Fibroblast of lung (primary cell): ENCODE data around the gene KCMF1. TPM values are rescaled to one million over a fixed set of nuclear protein-coding genes. Genes with fewer than 3 reads are reported as not detected.

ENCODE experiments used
- DNase-seq, 2 donors: peaks; one replicate each; pipeline versions ENCODE4 v3.0.0 to v3.0.0-alpha.2; 2010; ENCODE audit warnings: low read depth in 2 of 2
- H2AFZ ChIP-seq: 2 replicates; pipeline ENCODE4 v1.5.1; 2012; ENCODE audit warnings: low read length, control low read depth, inconsistent platforms
- H3K27ac ChIP-seq: 2 replicates; pipeline ENCODE4 v1.5.1; 2011; ENCODE audit warnings: low read length, control low read depth; ENCODE audit not compliant: insufficient read depth
- H3K27me3 ChIP-seq: 2 replicates; pipeline ENCODE4 v1.5.1; 2011; ENCODE audit warnings: mild to moderate bottlenecking, low read length; ENCODE audit not compliant: control insufficient read depth, insufficient read depth
- H3K36me3 ChIP-seq: 2 replicates; pipeline ENCODE4 v1.5.1; 2011; ENCODE audit warnings: low read length; ENCODE audit not compliant: control insufficient read depth, insufficient read depth
- H3K4me1 ChIP-seq: 2 replicates; pipeline ENCODE4 v1.5.1; 2011; ENCODE audit warnings: low read length; ENCODE audit not compliant: control insufficient read depth, insufficient read depth; ENCODE audit errors: extremely low read depth
- H3K4me2 ChIP-seq: 2 replicates; pipeline ENCODE4 v1.5.1; 2011; ENCODE audit warnings: low read length, control low read depth; ENCODE audit not compliant: insufficient read depth; ENCODE audit errors: extremely low read depth
- H3K4me3 ChIP-seq, 4 experiments: fragments of 200-600 bp in 1 of 4; sonication (generic) in 1 of 4; replicated peaks in 1 of 4; 2 replicates each; pipeline ENCODE4 v1.5.1; 2011 to 2016; ENCODE audit warnings: low read length in 4 of 4, low read depth in 3 of 4, mild to moderate bottlenecking in 3 of 4, control low read depth in 2 of 4, inconsistent platforms in 1 of 4, mixed read lengths in 1 of 4; ENCODE audit not compliant: insufficient read depth in 1 of 4; ENCODE audit errors: control extremely low read depth in 1 of 4
- H3K79me2 ChIP-seq: 2 replicates; pipeline ENCODE4 v1.5.1; 2012; ENCODE audit warnings: mild to moderate bottlenecking, low read length, inconsistent platforms; ENCODE audit not compliant: control insufficient read depth, insufficient read depth
- H3K9ac ChIP-seq: 2 replicates; pipeline ENCODE4 v1.5.1; 2011; ENCODE audit warnings: mild to moderate bottlenecking, low read length, control low read depth; ENCODE audit not compliant: insufficient read depth
- H3K9me3 ChIP-seq: 2 replicates; pipeline ENCODE4 v1.5.1; 2012; ENCODE audit warnings: low read depth, low read length; ENCODE audit not compliant: control insufficient read depth, insufficient read depth
- H4K20me1 ChIP-seq: 2 replicates; pipeline ENCODE4 v1.5.1; 2011; ENCODE audit warnings: low read length; ENCODE audit not compliant: control insufficient read depth, insufficient read depth; ENCODE audit errors: extremely low read depth
- EZH2 ChIP-seq: IDR thresholded peaks from 2 replicates; pipeline ENCODE4 v1.5.1; 2012; ENCODE audit warnings: low read length, control low read depth, mild to moderate bottlenecking; ENCODE audit errors: missing control alignments
- polyA plus RNA-seq, 2 donors: library from polyadenylated mRNA; depleted of rRNA in 1 of 2; stranded (reverse) in 1 of 2; unstranded in 1 of 2; fragments of >200 nt; gene quantifications; 2 replicates each; pipeline ENCODE4 v1.2.1, GENCODE V29; 2011 to 2012; ENCODE audit warnings: missing spikeins in 1 of 2
- total RNA-seq: library from RNA; depleted of rRNA; stranded (reverse); fragments of >200 nt; gene quantifications from 2 replicates; pipeline ENCODE4 v1.2.1, GENCODE V29; 2014
- TF ChIP-seq, protein P1 (sequence below), 2 donors: IDR thresholded peaks in 1 of 2; conservative IDR thresholded peaks in 1 of 2; 1 replicate in 1 of 2; 2 replicates in 1 of 2; pipeline ENCODE4 v1.5.1; 2011 to 2012; ENCODE audit warnings: low read length in 2 of 2, control low read depth in 1 of 2, inconsistent platforms in 1 of 2, low read depth in 1 of 2, mild to moderate bottlenecking in 1 of 2

Gene KCMF1
- total and polyA plus RNA-seq, 2 donors (not counting 1 experiment from before 2014, with no cell fraction given): 61.8 to 120 TPM

DNA sequence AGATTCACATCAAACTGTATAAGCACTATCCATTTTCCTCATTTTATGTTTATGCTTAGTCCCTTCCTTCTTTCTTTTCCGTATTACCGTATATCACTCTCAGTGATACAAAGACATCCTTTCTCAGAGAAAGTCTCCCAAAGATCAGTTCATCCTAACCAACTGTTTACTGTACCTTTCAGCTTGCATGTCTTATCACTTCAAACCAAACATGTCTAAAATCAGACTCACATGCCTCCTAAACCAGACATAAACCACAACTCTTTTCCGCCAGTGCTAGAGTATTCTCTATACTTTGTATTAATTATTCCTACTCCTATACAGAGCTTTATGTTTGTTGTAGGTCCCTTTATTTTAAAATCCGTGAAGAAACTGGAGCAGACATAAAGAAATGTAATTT, 41.5 kb downstream of the KCMF1 start:
- no peaks in the 10 kb centered on the region for H4K20me1 ChIP-seq
- H3K4me2 ChIP-seq: no peak overlapping the region
- peaks cover 71% of the 10 kb centered on the region for H3K79me2 ChIP-seq
- no peaks in the 10 kb centered on the region for H3K27me3 ChIP-seq
- no peak overlapping the region for H3K27ac ChIP-seq
- DNase-seq: no peak
- no peak overlapping the region for H2AFZ ChIP-seq
- H3K9me3 ChIP-seq: no peaks in the 10 kb centered on the region
- H3K9ac ChIP-seq: no peak overlapping the region
- H3K36me3 ChIP-seq: peaks cover 2% of the 10 kb centered on the region
- TF ChIP-seq EZH2: no peak
- TF ChIP-seq, protein P1, sequence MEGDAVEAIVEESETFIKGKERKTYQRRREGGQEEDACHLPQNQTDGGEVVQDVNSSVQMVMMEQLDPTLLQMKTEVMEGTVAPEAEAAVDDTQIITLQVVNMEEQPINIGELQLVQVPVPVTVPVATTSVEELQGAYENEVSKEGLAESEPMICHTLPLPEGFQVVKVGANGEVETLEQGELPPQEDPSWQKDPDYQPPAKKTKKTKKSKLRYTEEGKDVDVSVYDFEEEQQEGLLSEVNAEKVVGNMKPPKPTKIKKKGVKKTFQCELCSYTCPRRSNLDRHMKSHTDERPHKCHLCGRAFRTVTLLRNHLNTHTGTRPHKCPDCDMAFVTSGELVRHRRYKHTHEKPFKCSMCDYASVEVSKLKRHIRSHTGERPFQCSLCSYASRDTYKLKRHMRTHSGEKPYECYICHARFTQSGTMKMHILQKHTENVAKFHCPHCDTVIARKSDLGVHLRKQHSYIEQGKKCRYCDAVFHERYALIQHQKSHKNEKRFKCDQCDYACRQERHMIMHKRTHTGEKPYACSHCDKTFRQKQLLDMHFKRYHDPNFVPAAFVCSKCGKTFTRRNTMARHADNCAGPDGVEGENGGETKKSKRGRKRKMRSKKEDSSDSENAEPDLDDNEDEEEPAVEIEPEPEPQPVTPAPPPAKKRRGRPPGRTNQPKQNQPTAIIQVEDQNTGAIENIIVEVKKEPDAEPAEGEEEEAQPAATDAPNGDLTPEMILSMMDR (conservative IDR thresholded peaks at IDR 0.05 in 1 of 2, IDR thresholded peaks at IDR 0.05 in 1 of 2; ENCODE audit: low read depth in 1 of 2, low read length in 2 of 2): no peak
- H3K4me1 ChIP-seq: peaks cover 5% of the 10 kb centered on the region
- no peak overlapping the region for H3K4me3 ChIP-seq

DNA sequence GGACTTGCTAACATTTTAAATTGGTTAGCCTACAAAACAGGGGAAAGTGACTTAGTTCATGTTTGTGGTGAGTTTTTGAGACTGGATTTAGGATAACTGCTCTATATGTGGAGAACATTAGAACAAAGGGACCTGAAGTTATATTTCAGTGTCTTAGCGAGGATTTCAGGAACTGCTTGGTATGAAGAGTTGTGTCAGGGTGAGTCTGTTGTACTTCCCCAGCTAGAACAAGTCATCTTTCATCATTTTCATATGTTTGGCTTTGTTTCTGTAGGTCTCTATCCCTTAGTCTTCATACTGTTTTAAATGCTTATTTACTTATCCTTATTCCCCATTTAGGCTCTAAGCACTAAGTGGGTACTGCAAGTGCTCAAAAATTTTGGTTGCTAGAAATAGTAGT, 41.9 kb downstream of the KCMF1 start:
- Histone ChIP-seq H3K79me2 (peaks cover 70% of the 10 kb centered on the region), H4K20me1 (no peaks in the 10 kb centered on the region), H3K27me3 (no peaks in the 10 kb centered on the region), H3K27ac (no peak overlapping the region), H3K36me3 (peaks cover 2% of the 10 kb centered on the region), H3K4me2 (no peak overlapping the region), H3K4me1 (peaks cover 5% of the 10 kb centered on the region), H3K4me3 (no peak overlapping the region), H2AFZ (no peak overlapping the region), H3K9ac (no peak overlapping the region), H3K9me3 (no peaks in the 10 kb centered on the region)
- DNase-seq: no peak
- no peak for TF ChIP-seq EZH2
- TF ChIP-seq, protein P1 (conservative IDR thresholded peaks at IDR 0.05 in 1 of 2, IDR thresholded peaks at IDR 0.05 in 1 of 2; ENCODE audit: low read depth in 1 of 2, low read length in 2 of 2): no peak

DNA sequence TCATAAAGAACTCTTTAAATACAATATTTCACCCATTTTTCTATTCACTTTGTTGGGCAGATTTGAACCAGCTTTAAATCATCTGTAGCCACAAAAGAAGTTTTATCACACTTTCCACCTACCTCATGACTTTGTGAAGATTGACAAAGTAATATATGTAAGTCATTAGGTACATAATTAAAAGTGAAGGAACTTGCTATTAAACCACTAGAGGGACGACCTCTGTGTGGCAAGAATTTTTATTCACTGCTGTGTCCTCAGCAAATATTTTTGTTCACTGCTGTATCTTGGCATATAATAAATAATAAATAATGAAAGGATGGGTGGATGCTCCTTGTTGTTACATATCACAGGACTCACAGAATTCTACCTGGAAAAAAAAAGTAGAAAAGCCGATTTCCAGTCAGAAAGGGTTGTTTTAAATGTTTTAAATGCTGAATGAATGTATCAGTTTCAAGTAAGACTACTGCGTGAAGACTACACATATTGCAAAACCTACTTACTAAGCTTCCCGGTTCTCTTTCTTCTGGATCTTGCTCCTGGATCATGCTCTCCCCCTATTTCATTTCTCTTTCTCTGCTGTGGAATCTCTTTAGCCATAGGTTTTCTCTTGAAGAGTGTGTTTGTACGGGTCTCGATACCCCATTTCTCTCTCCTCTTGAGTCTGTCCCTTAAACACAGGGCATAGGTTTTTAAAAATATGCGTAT, 44.8 kb downstream of the KCMF1 start:
- Histone ChIP-seq H4K20me1 (no peaks in the 10 kb centered on the region), H3K4me3 (no peak overlapping the region), H3K9me3 (no peaks in the 10 kb centered on the region), H2AFZ (no peak overlapping the region), H3K36me3 (no peaks in the 10 kb centered on the region), H3K4me1 (peaks cover 7% of the 10 kb centered on the region), H3K4me2 (no peak overlapping the region), H3K27me3 (no peaks in the 10 kb centered on the region), H3K9ac (no peak overlapping the region), H3K79me2 (peaks cover 82% of the 10 kb centered on the region), H3K27ac (peak overlapping the region; percentile 2)
- DNase-seq: peak in 1 of 2 donors; percentile 39
- TF ChIP-seq, protein P1 (conservative IDR thresholded peaks at IDR 0.05 in 1 of 2, IDR thresholded peaks at IDR 0.05 in 1 of 2; ENCODE audit: low read depth in 1 of 2, low read length in 2 of 2): peak in 1 of 2 donors; percentile 33
- no peak for TF ChIP-seq EZH2
